ENCODE measurements around the gene NSD2. TPM values are rescaled to one million over a fixed set of nuclear protein-coding genes. Genes with fewer than 3 reads are reported as not detected.

The NSD2 gene
- polyA plus RNA-seq, 1 donor from 2014 or later = 51.6 TPM

DNA sequence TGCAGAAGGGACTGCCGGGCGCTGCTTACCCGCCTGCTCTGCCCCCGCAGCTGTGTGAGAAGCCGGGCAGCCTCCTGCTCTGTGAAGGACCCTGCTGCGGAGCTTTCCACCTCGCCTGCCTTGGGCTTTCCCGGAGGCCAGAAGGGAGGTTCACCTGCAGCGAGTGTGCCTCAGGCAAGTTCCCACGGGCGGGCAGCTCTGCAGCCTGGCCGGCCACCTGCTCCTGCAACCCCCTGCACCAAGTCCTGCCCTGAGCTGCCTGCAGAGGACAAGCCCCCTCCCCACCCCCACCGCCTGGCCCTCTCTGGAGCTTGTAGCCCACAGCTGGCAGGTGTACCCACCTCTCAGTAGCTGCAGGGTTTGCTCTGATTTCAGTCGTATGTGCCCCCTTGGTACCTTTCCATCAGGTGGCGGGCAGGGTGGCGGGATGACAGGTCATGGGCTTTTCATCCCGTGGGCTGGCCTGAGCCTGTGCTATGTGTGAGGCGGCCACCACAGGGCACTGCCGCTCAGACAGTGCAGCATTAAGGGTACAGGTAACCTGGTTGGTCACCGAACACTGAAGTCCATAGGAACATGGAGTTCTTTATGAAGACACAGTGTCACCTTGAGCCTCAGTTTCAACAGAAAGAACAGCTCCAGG, 81.0 kb downstream of the NSD2 start:
- no peaks in the 10 kb centered on the region for H3K79me2 ChIP-seq (replicated peaks; ENCODE audit: insufficient read depth, low read length)
- H3K9me3 ChIP-seq (ENCODE audit: low read length) = no peaks in the 10 kb centered on the region
- no peaks in the 10 kb centered on the region for H3K9me2 ChIP-seq (ENCODE audit: insufficient read depth, low read length)
- peaks cover 9% of the 10 kb centered on the region for H3K36me3 ChIP-seq (ENCODE audit: insufficient read depth, low read length)
- no peak for TF ChIP-seq POLR2AphosphoS5 (IDR thresholded peaks at IDR 0.05)
- no peak for TF ChIP-seq MXI1 (conservative IDR thresholded peaks at IDR 0.05; ENCODE audit: poor library complexity, severe bottlenecking)
- no peak for TF ChIP-seq EP300 (conservative IDR thresholded peaks at IDR 0.05; ENCODE audit: poor library complexity, severe bottlenecking)
- no peak for TF ChIP-seq TAF1 (IDR thresholded peaks at IDR 0.05; ENCODE audit: low read depth)
- no peak for TF ChIP-seq RAD21 (conservative IDR thresholded peaks at IDR 0.05)
- no peaks in the 10 kb centered on the region for H3K27me3 ChIP-seq (ENCODE audit: insufficient read depth, low read depth, low read length)
- no peaks in the 10 kb centered on the region for H3F3A ChIP-seq (ENCODE audit: insufficient read depth, low read length, poor library complexity, severe bottlenecking)
- H3K27ac ChIP-seq (ENCODE audit: low read length) = no peak overlapping the region
- H4K20me1 ChIP-seq (ENCODE audit: insufficient read depth) = no peaks in the 10 kb centered on the region
- H3K4me2 ChIP-seq (ENCODE audit: low read length) = no peak overlapping the region
- no peak overlapping the region for H3K9ac ChIP-seq (ENCODE audit: low read length)
- no peak overlapping the region for H2AFZ ChIP-seq (ENCODE audit: low read depth, low read length)
- no peak overlapping the region for H3K4me3 ChIP-seq (ENCODE audit: low read length)

DNA sequence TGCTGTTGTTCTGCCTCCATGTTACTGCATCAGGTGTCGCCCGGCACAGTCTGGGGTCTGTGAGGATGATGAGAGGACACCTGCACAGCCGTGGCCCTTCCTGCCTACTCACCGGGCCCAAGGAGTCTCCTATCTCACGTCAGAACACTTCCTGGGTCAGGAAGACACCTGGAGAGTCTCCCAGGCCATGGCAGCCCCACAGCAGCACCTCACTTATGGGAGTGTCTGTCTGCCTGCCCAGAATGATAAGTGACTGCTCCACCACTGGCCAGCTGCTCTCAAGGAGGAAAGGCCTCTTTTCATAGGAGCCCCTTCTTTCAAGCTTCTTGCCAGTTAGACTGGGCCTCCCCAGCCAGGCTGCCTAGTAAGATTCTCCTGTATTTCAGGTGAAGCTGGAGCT, 81.5 kb downstream of the NSD2 start:
- peaks cover 9% of the 10 kb centered on the region for H3K36me3 ChIP-seq (ENCODE audit: insufficient read depth, low read length)
- H3K4me2 ChIP-seq (ENCODE audit: low read length) = no peak overlapping the region
- H3F3A ChIP-seq (ENCODE audit: insufficient read depth, low read length, poor library complexity, severe bottlenecking) = no peaks in the 10 kb centered on the region
- H3K27ac ChIP-seq (ENCODE audit: low read length) = no peak overlapping the region
- no peaks in the 10 kb centered on the region for H3K79me2 ChIP-seq (replicated peaks; ENCODE audit: insufficient read depth, low read length)
- H3K9me2 ChIP-seq (ENCODE audit: insufficient read depth, low read length) = no peaks in the 10 kb centered on the region
- TF ChIP-seq POLR2AphosphoS5 (IDR thresholded peaks at IDR 0.05) = no peak
- H3K27me3 ChIP-seq (ENCODE audit: insufficient read depth, low read depth, low read length) = no peaks in the 10 kb centered on the region
- H2AFZ ChIP-seq (ENCODE audit: low read depth, low read length) = no peak overlapping the region
- no peak overlapping the region for H3K4me3 ChIP-seq (ENCODE audit: low read length)
- no peaks in the 10 kb centered on the region for H3K9me3 ChIP-seq (ENCODE audit: low read length)
- H3K9ac ChIP-seq (ENCODE audit: low read length) = no peak overlapping the region
- H4K20me1 ChIP-seq (ENCODE audit: insufficient read depth) = no peaks in the 10 kb centered on the region

DNA sequence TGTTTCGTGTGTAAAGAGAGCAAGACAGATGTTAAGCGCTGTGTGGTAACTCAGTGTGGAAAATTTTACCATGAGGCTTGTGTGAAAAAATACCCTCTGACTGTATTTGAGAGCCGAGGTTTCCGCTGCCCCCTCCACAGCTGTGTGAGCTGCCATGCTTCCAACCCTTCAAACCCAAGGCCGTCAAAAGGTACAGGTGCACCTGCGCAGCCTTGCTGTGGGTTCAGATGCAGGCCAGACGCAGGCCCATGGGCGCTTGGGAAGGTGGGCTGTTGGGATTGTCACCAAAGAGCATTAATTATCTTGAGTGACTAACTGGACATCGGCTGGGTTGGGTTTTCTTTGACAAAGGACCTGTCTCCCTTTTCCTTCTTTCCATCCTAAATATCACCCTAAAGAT, 82.1 kb downstream of the NSD2 start:
- no peaks in the 10 kb centered on the region for H3K27me3 ChIP-seq (ENCODE audit: insufficient read depth, low read depth, low read length)
- TF ChIP-seq RAD21 (conservative IDR thresholded peaks at IDR 0.05) (no peak), MXI1 (conservative IDR thresholded peaks at IDR 0.05; ENCODE audit: poor library complexity, severe bottlenecking) (no peak)
- no peak overlapping the region for H3K4me2 ChIP-seq (ENCODE audit: low read length)
- H3K9ac ChIP-seq (ENCODE audit: low read length) = no peak overlapping the region
- no peaks in the 10 kb centered on the region for H3K9me3 ChIP-seq (ENCODE audit: low read length)
- no peak overlapping the region for H3K27ac ChIP-seq (ENCODE audit: low read length)
- H2AFZ ChIP-seq (ENCODE audit: low read depth, low read length) = no peak overlapping the region
- H3K9me2 ChIP-seq (ENCODE audit: insufficient read depth, low read length) = no peaks in the 10 kb centered on the region
- H3K36me3 ChIP-seq (ENCODE audit: insufficient read depth, low read length) = peaks cover 15% of the 10 kb centered on the region
- H4K20me1 ChIP-seq (ENCODE audit: insufficient read depth) = no peaks in the 10 kb centered on the region
- no peak overlapping the region for H3K4me3 ChIP-seq (ENCODE audit: low read length)
- no peaks in the 10 kb centered on the region for H3K79me2 ChIP-seq (replicated peaks; ENCODE audit: insufficient read depth, low read length)
- no peaks in the 10 kb centered on the region for H3F3A ChIP-seq (ENCODE audit: insufficient read depth, low read length, poor library complexity, severe bottlenecking)

DNA sequence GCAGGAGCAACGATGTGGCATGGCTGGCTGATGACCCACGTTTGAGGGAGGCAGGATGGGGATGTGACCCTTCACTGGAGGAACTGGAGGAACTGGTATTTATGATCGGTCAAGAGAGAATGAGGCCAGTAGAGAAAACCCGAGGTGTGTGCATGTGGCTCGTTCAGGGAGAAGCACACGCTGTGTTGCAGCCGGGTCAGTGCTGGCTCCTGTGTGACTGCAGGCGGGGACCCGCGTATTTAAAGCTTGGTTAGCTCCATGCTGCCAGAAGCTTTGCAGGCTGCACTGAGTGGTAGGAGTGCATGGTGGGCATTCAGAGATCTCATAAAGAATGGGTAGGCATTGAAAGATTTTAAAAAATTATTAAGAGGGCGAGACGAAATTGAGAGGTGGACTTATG, 85.4 kb downstream of the NSD2 start:
- H3K9me3 ChIP-seq (ENCODE audit: low read length) = no peaks in the 10 kb centered on the region
- TF ChIP-seq POLR2AphosphoS5 (IDR thresholded peaks at IDR 0.05) = no peak
- H3K27ac ChIP-seq (ENCODE audit: low read length) = no peak overlapping the region
- H3K9ac ChIP-seq (ENCODE audit: low read length) = no peak overlapping the region
- no peak overlapping the region for H3K4me3 ChIP-seq (ENCODE audit: low read length)
- H3K9me2 ChIP-seq (ENCODE audit: insufficient read depth, low read length) = no peaks in the 10 kb centered on the region
- no peak overlapping the region for H3K4me2 ChIP-seq (ENCODE audit: low read length)
- no peaks in the 10 kb centered on the region for H3F3A ChIP-seq (ENCODE audit: insufficient read depth, low read length, poor library complexity, severe bottlenecking)
- no peaks in the 10 kb centered on the region for H3K79me2 ChIP-seq (replicated peaks; ENCODE audit: insufficient read depth, low read length)
- no peaks in the 10 kb centered on the region for H4K20me1 ChIP-seq (ENCODE audit: insufficient read depth)
- no peak overlapping the region for H2AFZ ChIP-seq (ENCODE audit: low read depth, low read length)
- no peaks in the 10 kb centered on the region for H3K27me3 ChIP-seq (ENCODE audit: insufficient read depth, low read depth, low read length)
- H3K36me3 ChIP-seq (ENCODE audit: insufficient read depth, low read length) = peaks cover 18% of the 10 kb centered on the region
